Esophagus muscularis mucosa (tissue), 4 donors: ENCODE results near the gene DOCK4. TPM values are rescaled to one million over a fixed set of nuclear protein-coding genes. Genes with fewer than 3 reads are reported as not detected.

Experiments
- DNase-seq: peaks from one replicate; pipeline ENCODE4 v3.0.0-alpha.2; 2017; ENCODE audit errors: extremely low spot score
- H3K27ac ChIP-seq, 4 donors: fragments of 200-600 bp; sonication (generic); replicated peaks in 1 of 4; 1 replicate in 3 of 4; 2 replicates in 1 of 4; pipeline ENCODE4 v1.5.1; 2016 to 2019; ENCODE audit warnings: mild to moderate bottlenecking in 1 of 4
- H3K27me3 ChIP-seq, 4 donors: fragments of 200-600 bp; sonication (generic); one replicate each; pipeline versions ENCODE4 v1.5.1 to v1.6.0; 2016 to 2019
- H3K36me3 ChIP-seq, 4 donors: fragments of 200-600 bp; sonication (generic); one replicate each; pipeline ENCODE4 v1.5.1; 2016 to 2019
- H3K4me1 ChIP-seq, 4 donors: fragments of 200-600 bp; sonication (generic); one replicate each; pipeline ENCODE4 v1.5.1; 2016 to 2019
- H3K4me3 ChIP-seq, 4 donors: fragments of 200-600 bp; sonication (generic); 1 replicate in 2 of 4; 2 replicates in 2 of 4; pipeline ENCODE4 v1.5.1; 2016 to 2019; ENCODE audit warnings: mild to moderate bottlenecking in 4 of 4, moderate library complexity in 1 of 4
- H3K9me3 ChIP-seq, 4 donors: fragments of 200-600 bp; sonication (generic); 1 replicate in 3 of 4; 2 replicates in 1 of 4; pipeline ENCODE4 v1.5.1; 2016 to 2019
- EP300 ChIP-seq: sonication (generic); formaldehyde crosslinking; IDR thresholded peaks from one replicate; pipeline ENCODE4 v1.6.1; 2017; ENCODE audit warnings: antibody characterized with exemption
- POLR2A ChIP-seq: fragments of 450-650 bp; IDR thresholded peaks from one replicate; pipeline ENCODE4 v1.6.1; 2017; ENCODE audit warnings: antibody characterized with exemption, moderate library complexity, mild to moderate bottlenecking, low read depth
- POLR2AphosphoS5 ChIP-seq, 2 donors: sonication (generic); formaldehyde crosslinking; IDR thresholded peaks; one replicate each; pipeline ENCODE4 v1.6.1; 2017; ENCODE audit warnings: antibody characterized with exemption in 2 of 2
- WGBS: methylation state at CpG from one replicate; pipeline ENCODE4 v1.1.5; 2018; 5-methylcytosine and 5-hydroxymethylcytosine counted together
- intact Hi-C: fragments of 100-400 bp; cut with DNase I; formaldehyde crosslinking; loops from one replicate; pipeline ENCODE4 v1.15.1; 2023
- total RNA-seq, 4 donors: library from RNA; depleted of rRNA; stranded (reverse); fragments of >200 nt; gene quantifications; one replicate each; pipeline versions ENCODE4 v1.1.0 to v1.2.1, GENCODE V29; 2016
- TF ChIP-seq, protein P1 (sequence below), 3 experiments: fragments of 200-600 bp in 2 of 3; fragments of 450-650 bp in 1 of 3; sonication (generic) in 2 of 3; IDR thresholded peaks; one replicate each; pipeline ENCODE4 v1.5.1; 2017 to 2019; ENCODE audit warnings: antibody characterized with exemption in 3 of 3, mild to moderate bottlenecking in 2 of 3, moderate library complexity in 1 of 3

Gene DOCK4
- total RNA-seq, 4 donors from 2014 or later: 14.0 to 25.3 (median 18.8) TPM

DNA sequence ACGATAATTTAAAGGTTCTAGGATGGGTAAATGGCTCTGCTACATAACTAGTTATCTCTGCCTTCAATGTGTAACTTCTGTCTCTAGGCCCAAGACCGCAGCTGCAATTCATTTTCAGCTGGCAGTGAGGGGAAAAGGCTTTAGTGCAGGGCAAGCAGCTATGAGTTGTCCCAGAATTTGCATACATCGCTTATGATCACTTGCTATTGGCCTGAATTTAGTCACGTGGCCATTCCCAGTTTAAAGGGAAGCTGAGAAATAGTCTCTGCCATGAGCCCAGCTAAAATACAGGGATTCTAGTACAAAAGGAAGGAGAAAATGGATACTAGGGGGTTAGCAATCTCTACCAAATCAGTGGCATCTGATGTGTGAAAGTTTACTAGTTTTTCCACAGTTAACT, 498.1 kb downstream of the DOCK4 start:
- no peak for DNase-seq
- Histone ChIP-seq H3K9me3 (peaks cover 0 to 8% (median 4%) of the 10 kb centered on the region in 4 donors), H3K27me3 (no peaks in the 10 kb centered on the region), H3K27ac (no peak overlapping the region), H3K4me1 (no peaks in the 10 kb centered on the region), H3K4me3 (no peak overlapping the region), H3K36me3 (no peaks in the 10 kb centered on the region)
- WGBS: 85% methylated on average over 4 of the region's 4 CpGs
- intact Hi-C loops: no loop called here
- TF ChIP-seq, protein P1, sequence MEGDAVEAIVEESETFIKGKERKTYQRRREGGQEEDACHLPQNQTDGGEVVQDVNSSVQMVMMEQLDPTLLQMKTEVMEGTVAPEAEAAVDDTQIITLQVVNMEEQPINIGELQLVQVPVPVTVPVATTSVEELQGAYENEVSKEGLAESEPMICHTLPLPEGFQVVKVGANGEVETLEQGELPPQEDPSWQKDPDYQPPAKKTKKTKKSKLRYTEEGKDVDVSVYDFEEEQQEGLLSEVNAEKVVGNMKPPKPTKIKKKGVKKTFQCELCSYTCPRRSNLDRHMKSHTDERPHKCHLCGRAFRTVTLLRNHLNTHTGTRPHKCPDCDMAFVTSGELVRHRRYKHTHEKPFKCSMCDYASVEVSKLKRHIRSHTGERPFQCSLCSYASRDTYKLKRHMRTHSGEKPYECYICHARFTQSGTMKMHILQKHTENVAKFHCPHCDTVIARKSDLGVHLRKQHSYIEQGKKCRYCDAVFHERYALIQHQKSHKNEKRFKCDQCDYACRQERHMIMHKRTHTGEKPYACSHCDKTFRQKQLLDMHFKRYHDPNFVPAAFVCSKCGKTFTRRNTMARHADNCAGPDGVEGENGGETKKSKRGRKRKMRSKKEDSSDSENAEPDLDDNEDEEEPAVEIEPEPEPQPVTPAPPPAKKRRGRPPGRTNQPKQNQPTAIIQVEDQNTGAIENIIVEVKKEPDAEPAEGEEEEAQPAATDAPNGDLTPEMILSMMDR (IDR thresholded peaks at IDR 0.05): no peak
- TF ChIP-seq POLR2A (no peak), POLR2AphosphoS5 (IDR thresholded peaks at IDR 0.05) (no peak), EP300 (no peak)

DNA sequence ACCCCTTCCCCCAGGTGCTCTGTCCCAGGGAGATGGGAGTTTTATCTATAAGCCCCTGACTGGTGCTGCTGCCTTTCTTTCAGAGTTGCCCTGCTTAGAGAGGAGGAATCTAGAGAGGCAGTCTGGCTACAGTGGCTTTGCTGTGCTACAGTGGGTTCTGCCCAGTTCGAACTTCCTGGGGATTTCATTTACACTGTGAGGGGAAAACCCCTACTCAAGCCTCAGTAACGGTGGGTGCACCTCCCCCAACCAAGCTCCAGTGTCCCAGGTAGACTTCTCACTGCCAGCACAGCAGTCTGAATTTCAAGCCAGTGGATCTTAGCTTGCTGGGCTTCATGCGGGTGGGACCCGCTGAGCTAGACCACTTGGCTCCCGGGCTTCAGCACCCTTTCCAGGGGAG, 500.4 kb downstream of the DOCK4 start:
- WGBS: 96% methylated on average over 5 of the region's 5 CpGs
- H3K4me1 ChIP-seq: no peaks in the 10 kb centered on the region
- H3K27me3 ChIP-seq: no peaks in the 10 kb centered on the region
- no peak for TF ChIP-seq POLR2AphosphoS5 (IDR thresholded peaks at IDR 0.05)
- TF ChIP-seq EP300: no peak
- no peak for TF ChIP-seq POLR2A
- TF ChIP-seq, protein P1 (IDR thresholded peaks at IDR 0.05): no peak
- H3K9me3 ChIP-seq: peaks cover 0 to 8% (median 4%) of the 10 kb centered on the region in 4 donors
- intact Hi-C loops: no loop called here
- H3K4me3 ChIP-seq: no peak overlapping the region
- DNase-seq: no peak
- H3K27ac ChIP-seq: no peak overlapping the region
- H3K36me3 ChIP-seq: no peaks in the 10 kb centered on the region

DNA sequence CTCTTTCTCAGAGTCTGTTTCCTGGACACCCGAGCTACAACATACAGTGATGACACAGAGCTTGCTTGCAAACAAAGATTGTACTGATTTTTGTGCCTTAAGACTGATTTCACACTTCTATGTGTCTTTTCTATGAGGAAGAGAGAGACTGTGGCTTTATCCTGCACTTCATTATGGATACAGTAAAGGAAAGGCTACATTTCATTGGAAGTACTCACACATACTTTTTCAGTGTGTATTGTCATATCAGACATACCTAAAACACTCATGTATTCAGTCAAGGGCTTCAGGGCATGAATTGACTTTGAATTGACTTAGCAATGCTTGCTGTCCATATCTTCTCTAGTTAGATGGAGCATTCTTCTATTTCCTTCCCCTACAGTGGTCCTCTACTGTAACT, 508.4 kb downstream of the DOCK4 start:
- intact Hi-C loops: no loop called here
- 88% methylated on average over 1 of the region's 1 CpG for WGBS
- H3K9me3 ChIP-seq: no peaks in the 10 kb centered on the region
- TF ChIP-seq POLR2A: no peak
- no peak for TF ChIP-seq POLR2AphosphoS5 (IDR thresholded peaks at IDR 0.05)
- TF ChIP-seq, protein P1 (IDR thresholded peaks at IDR 0.05): no peak
- no peaks in the 10 kb centered on the region for H3K4me1 ChIP-seq
- H3K27ac ChIP-seq: no peak overlapping the region
- H3K36me3 ChIP-seq: no peaks in the 10 kb centered on the region
- no peaks in the 10 kb centered on the region for H3K27me3 ChIP-seq
- no peak for DNase-seq
- no peak overlapping the region for H3K4me3 ChIP-seq

DNA sequence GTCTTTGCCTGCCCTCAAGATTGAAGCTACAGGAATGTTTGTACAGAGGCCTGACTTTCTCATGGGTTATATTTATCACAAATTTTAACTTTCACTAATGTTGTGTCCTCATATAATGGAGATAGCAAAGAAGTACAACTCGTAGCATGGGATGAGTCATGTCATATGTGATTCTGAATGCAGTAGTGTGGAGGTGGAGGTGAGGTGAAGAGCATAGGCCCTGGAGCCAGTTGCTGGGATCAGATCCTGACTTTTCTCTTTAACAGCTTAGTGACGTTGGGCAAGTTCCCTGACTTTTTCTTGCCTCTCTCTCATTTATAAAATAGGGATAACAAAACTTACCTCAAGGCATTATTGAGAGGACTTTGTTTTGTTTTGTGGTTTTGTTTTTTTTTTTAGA, 511.8 kb downstream of the DOCK4 start:
- WGBS: 71% methylated on average over 2 of the region's 2 CpGs
- no peak for TF ChIP-seq POLR2AphosphoS5 (IDR thresholded peaks at IDR 0.05)

DNA sequence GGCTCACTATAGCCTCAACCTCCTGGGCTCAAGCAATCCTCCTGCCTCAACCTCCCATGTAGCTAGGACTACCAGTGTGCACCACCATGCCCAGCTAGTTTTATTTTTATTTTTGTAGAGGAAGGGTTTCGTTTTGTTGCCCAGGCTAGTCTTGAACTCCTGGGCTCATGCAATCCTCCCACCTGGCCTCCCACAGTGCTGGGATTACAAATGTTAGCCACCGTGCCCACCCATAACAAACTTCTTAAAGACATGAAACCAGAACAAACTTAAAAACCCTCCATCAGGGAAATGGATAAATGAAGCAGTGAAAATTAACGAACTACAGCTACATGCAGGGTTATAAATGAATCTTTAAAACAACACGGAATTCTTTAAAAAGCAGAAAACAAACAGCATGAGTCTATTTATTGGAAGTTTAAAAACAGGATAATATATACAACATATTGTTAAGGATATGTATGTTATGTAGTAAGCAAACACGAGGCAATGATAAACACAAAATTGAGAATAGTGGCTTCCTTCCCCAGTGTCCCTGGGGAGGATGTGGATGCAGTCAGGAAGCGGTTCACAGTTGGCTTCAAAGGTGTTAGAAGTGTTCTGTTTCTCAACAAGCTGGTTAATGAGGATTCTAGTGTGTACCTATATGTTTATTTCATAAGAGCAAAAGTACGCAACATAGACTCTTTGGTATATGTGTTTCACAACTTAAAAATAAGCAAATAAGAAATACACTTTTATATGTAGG, 515.7 kb downstream of the DOCK4 start:
- Histone ChIP-seq H3K36me3 (no peaks in the 10 kb centered on the region), H3K9me3 (no peaks in the 10 kb centered on the region), H3K4me3 (no peak overlapping the region), H3K27me3 (no peaks in the 10 kb centered on the region), H3K4me1 (no peaks in the 10 kb centered on the region), H3K27ac (no peak overlapping the region)
- intact Hi-C loops: no loop called here
- no peak for DNase-seq
- WGBS: 76% methylated on average over 7 of the region's 7 CpGs
- TF ChIP-seq POLR2AphosphoS5 (IDR thresholded peaks at IDR 0.05) (no peak), POLR2A (no peak), EP300 (no peak)
- TF ChIP-seq, protein P1 (IDR thresholded peaks at IDR 0.05): no peak

More for the DNA sequence above, 511.8 kb downstream of the DOCK4 start:
- Histone ChIP-seq H3K36me3 (no peaks in the 10 kb centered on the region), H3K27ac (no peak overlapping the region), H3K4me3 (no peak overlapping the region), H3K9me3 (no peaks in the 10 kb centered on the region), H3K4me1 (no peaks in the 10 kb centered on the region), H3K27me3 (no peaks in the 10 kb centered on the region)
- intact Hi-C loops: no loop called here
- DNase-seq: no peak
